Panc1 (cell line): ENCODE results near the gene TBC1D22A. TPM values are rescaled to one million over a fixed set of nuclear protein-coding genes. Genes with fewer than 3 reads are reported as not detected.

Experiments
- ATAC-seq: fragments of 200-7000 bp; cut with Tn5 transposase; 2 replicates; pipeline ENCODE4 v1.9.1; 2020; ENCODE audit warnings: mild to moderate bottlenecking, moderate library complexity
- BruUV-seq: library from RNA; stranded (reverse); fragments of 400-500 nt; replicated peaks from 2 replicates; lab custom pipeline; 2021; lab: Mats Ljungman, UMichigan
- CTCF ChIA-PET: fragments of 300-600 bp; sonication (Branson Sonifier 250); formaldehyde crosslinking; loops from one replicate; lab custom pipeline; 2022; ENCODE audit warnings: antibody characterized with exemption; lab: Charles Lee
- POLR2A ChIA-PET: fragments of 300-600 bp; sonication (Branson Sonifier 250); formaldehyde crosslinking; loops from one replicate; lab custom pipeline; 2022; ENCODE audit warnings: antibody characterized with exemption; lab: Charles Lee
- DNase-seq: peaks from one replicate; pipeline ENCODE4 v3.0.0-alpha.2; 2010; ENCODE audit warnings: low read depth, low spot score
- H3K27ac ChIP-seq: 2 replicates; pipeline ENCODE4 v1.5.1; 2011; ENCODE audit warnings: mild to moderate bottlenecking, low read length, inconsistent platforms
- H3K27me3 ChIP-seq: fragments of 200-500 bp; sonication (Bioruptor generic); 2 replicates; pipeline ENCODE4 v1.6.0; 2014; ENCODE audit warnings: low read length, inconsistent platforms; ENCODE audit not compliant: control insufficient read depth, insufficient read depth
- H3K36me3 ChIP-seq: fragments of 200-500 bp; sonication (Bioruptor generic); 2 replicates; pipeline ENCODE4 v1.5.1; 2014; ENCODE audit warnings: inconsistent platforms, mild to moderate bottlenecking, low read length, moderate library complexity; ENCODE audit not compliant: control insufficient read depth, insufficient read depth
- H3K4me1 ChIP-seq: 2 replicates; pipeline ENCODE4 v1.5.1; 2011; ENCODE audit warnings: inconsistent platforms, mild to moderate bottlenecking, low read length, moderate library complexity; ENCODE audit not compliant: control insufficient read depth, insufficient read depth
- H3K4me3 ChIP-seq, 2 experiments: 2 replicates each; pipeline ENCODE4 v1.5.1; 2011 to 2012; ENCODE audit warnings: low read depth in 2 of 2, low read length in 2 of 2, mild to moderate bottlenecking in 2 of 2, inconsistent platforms in 1 of 2, moderate library complexity in 1 of 2
- H3K9me3 ChIP-seq: fragments of 200-500 bp; sonication (Bioruptor generic); 2 replicates; pipeline ENCODE4 v1.5.1; 2014; ENCODE audit warnings: low read depth, mild to moderate bottlenecking, inconsistent platforms, low read length, moderate library complexity; ENCODE audit not compliant: control insufficient read depth, insufficient read depth
- POLR2AphosphoS5 ChIP-seq: IDR thresholded peaks from 2 replicates; pipeline ENCODE4 v1.6.1; 2012; ENCODE audit warnings: mild to moderate bottlenecking, low read depth, low read length, moderate library complexity
- SIN3A ChIP-seq: IDR thresholded peaks from 2 replicates; pipeline ENCODE4 v1.6.1; 2012; ENCODE audit warnings: low read depth, mild to moderate bottlenecking, low read length, moderate library complexity, borderline replicate concordance; ENCODE audit not compliant: insufficient read depth
- TCF7L2 ChIP-seq: IDR thresholded peaks from 2 replicates; pipeline ENCODE4 v1.6.1; 2011; ENCODE audit warnings: mild to moderate bottlenecking, low read depth, low read length, inconsistent platforms
- in situ Hi-C: cut with HindIII; loops from 2 replicates; pipeline ENCODE4 v1.10.0; 2016; ENCODE audit warnings: low sequenced_read_pairs, low pct_unique_long_range_greater_than_20kb
- intact Hi-C: fragments of 100-400 bp; cut with micrococcal nuclease; formaldehyde crosslinking; loops from one replicate; pipeline ENCODE4 v1.10.0; 2022; ENCODE audit not compliant: unreplicated experiment
- total RNA-seq: library from RNA; stranded (reverse); gene quantifications from one replicate; pipeline ENCODE4 v1.2.1, GENCODE V29; 2021; ENCODE audit not compliant: unreplicated experiment
- TF ChIP-seq, protein P1 (sequence below): fragments of 450-650 bp; IDR thresholded peaks from 2 replicates; pipeline ENCODE4 v1.5.1; 2017; ENCODE audit warnings: mild to moderate bottlenecking
- TF ChIP-seq, protein P2 (sequence below), 2 experiments: IDR thresholded peaks; 2 replicates each; pipeline ENCODE4 v1.6.1; 2011 to 2012; ENCODE audit warnings: low read depth in 2 of 2, control low read depth in 1 of 2, low read length in 1 of 2, mild to moderate bottlenecking in 1 of 2, moderate library complexity in 1 of 2; ENCODE audit not compliant: insufficient read depth in 1 of 2

TBC1D22A gene
- total RNA-seq, 1 experiment from 2014 or later = 28.7 TPM

DNA sequence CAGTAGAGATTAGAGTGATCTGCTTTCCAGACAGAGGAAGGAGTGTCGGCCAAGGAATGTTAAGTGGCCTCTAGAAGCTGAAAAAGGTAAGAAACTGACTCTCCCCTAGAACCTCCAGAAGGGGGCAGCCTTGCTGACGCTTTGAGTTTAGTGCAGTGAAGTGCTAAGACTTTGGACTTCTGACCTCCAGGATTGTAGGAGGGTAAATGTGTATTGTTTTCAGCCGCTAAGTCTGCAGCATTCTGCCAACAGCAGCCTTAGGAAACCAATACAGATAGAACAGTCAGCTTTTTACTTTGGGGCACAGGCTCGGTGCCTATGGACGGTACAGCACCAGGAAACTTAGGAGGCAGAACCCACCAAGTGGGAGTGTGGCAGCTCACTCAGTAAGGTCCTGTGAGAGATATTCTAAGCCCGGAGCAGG lies 3.6 kb upstream of the TBC1D22A start:
- intact Hi-C loops (no loop called here), in situ Hi-C loops (no loop called here)
- H3K27me3 ChIP-seq = no peaks in the 10 kb centered on the region
- DNase-seq (peak; percentile 32), ATAC-seq (peak; percentile 34)
- H3K9me3 ChIP-seq = no peaks in the 10 kb centered on the region
- ChIA-PET POLR2A (interaction anchor here (0.6 to 0.7 kb wide), 2 partner anchors 9 to 12 kb away, joined by 3 read pairs; no protein-coding TSS in a partner anchor), CTCF (interaction anchor here (0.7 to 1.6 kb wide), 6 partner anchors 11 to 90 kb away, joined by 4 to 7 read pairs (median 4); no protein-coding TSS in a partner anchor)
- H3K4me1 ChIP-seq = peaks cover 19% of the 10 kb centered on the region
- no peak for TF ChIP-seq SIN3A
- TF ChIP-seq, protein P1, sequence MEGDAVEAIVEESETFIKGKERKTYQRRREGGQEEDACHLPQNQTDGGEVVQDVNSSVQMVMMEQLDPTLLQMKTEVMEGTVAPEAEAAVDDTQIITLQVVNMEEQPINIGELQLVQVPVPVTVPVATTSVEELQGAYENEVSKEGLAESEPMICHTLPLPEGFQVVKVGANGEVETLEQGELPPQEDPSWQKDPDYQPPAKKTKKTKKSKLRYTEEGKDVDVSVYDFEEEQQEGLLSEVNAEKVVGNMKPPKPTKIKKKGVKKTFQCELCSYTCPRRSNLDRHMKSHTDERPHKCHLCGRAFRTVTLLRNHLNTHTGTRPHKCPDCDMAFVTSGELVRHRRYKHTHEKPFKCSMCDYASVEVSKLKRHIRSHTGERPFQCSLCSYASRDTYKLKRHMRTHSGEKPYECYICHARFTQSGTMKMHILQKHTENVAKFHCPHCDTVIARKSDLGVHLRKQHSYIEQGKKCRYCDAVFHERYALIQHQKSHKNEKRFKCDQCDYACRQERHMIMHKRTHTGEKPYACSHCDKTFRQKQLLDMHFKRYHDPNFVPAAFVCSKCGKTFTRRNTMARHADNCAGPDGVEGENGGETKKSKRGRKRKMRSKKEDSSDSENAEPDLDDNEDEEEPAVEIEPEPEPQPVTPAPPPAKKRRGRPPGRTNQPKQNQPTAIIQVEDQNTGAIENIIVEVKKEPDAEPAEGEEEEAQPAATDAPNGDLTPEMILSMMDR = peak; percentile 80
- BruUV-seq = no TSS peak
- no peak overlapping the region for H3K4me3 ChIP-seq
- peaks cover 2% of the 10 kb centered on the region; the same call in 1 of the 2 replicates for H3K36me3 ChIP-seq
- H3K27ac ChIP-seq = no peak overlapping the region

DNA sequence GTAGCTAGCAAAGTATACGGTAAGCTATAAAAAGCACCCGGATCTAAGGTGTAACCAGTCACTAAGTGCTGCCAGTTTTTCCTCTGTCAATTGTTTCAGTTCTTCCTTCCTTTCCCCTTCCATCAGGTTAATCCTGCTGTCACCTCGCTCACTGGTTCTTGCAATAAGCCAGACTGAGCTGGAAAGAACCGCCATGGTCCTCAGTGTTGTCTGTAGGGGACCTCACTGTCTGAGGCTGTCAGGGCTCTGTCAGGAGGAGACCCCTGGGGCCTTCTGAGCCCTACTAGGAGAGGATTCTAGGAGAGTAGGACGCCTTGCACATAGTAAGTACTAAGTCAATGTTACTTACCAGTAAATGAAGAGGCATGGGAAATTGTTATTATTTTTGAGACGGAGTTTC lies 1.4 kb upstream of the TBC1D22A start:
- Histone ChIP-seq H3K4me3 (peak overlapping the region; percentile 69 to 96), H3K4me1 (peaks cover 26% of the 10 kb centered on the region), H3K36me3 (peaks cover 2% of the 10 kb centered on the region; the same call in 1 of the 2 replicates), H3K27me3 (no peaks in the 10 kb centered on the region), H3K9me3 (no peaks in the 10 kb centered on the region), H3K27ac (peak overlapping the region; percentile 94)
- intact Hi-C loops (no loop called here), in situ Hi-C loops (no loop called here)
- ATAC-seq = no peak
- ChIA-PET POLR2A (interaction anchor here (1.1 kb wide), 1 partner anchor 18 kb away, joined by 3 read pairs; no protein-coding TSS in a partner anchor), CTCF (interaction anchor here (1.2 kb wide), 1 partner anchor 22 kb away, joined by 5 read pairs; no protein-coding TSS in a partner anchor)
- DNase-seq = no peak
- no peak for TF ChIP-seq TCF7L2
- TF ChIP-seq, protein P1 = no peak
- TF ChIP-seq POLR2AphosphoS5 = no peak
- TF ChIP-seq, protein P2, sequence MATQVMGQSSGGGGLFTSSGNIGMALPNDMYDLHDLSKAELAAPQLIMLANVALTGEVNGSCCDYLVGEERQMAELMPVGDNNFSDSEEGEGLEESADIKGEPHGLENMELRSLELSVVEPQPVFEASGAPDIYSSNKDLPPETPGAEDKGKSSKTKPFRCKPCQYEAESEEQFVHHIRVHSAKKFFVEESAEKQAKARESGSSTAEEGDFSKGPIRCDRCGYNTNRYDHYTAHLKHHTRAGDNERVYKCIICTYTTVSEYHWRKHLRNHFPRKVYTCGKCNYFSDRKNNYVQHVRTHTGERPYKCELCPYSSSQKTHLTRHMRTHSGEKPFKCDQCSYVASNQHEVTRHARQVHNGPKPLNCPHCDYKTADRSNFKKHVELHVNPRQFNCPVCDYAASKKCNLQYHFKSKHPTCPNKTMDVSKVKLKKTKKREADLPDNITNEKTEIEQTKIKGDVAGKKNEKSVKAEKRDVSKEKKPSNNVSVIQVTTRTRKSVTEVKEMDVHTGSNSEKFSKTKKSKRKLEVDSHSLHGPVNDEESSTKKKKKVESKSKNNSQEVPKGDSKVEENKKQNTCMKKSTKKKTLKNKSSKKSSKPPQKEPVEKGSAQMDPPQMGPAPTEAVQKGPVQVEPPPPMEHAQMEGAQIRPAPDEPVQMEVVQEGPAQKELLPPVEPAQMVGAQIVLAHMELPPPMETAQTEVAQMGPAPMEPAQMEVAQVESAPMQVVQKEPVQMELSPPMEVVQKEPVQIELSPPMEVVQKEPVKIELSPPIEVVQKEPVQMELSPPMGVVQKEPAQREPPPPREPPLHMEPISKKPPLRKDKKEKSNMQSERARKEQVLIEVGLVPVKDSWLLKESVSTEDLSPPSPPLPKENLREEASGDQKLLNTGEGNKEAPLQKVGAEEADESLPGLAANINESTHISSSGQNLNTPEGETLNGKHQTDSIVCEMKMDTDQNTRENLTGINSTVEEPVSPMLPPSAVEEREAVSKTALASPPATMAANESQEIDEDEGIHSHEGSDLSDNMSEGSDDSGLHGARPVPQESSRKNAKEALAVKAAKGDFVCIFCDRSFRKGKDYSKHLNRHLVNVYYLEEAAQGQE (IDR thresholded peaks at IDR 0.05; ENCODE audit: insufficient read depth in 1 of 2, low read depth in 2 of 2, low read length in 1 of 2) = no peak
- no peak for TF ChIP-seq SIN3A
- BruUV-seq = no TSS peak
